CD4-positive, CD25-positive, alpha-beta regulatory T cell (primary cell): Measurements from ENCODE around the gene SLC39A5. TPM values are rescaled to one million over a fixed set of nuclear protein-coding genes. Genes with fewer than 3 reads are reported as not detected.
A peak's percentile ranks its signal among the peaks of the same experiment; 100 is the strongest.

Experiments used
- ATAC-seq, 2 donors: fragments of 150-1000 bp; cut with Tn5 transposase; one replicate each; pipeline ENCODE4 v1.10.0; 2021; ENCODE audit warnings: low read depth in 2 of 2, moderate number of reproducible peaks in 2 of 2, moderate library complexity in 1 of 2
- DNase-seq, 3 donors: peaks; one replicate each; pipeline versions ENCODE4 v3.0.0 to v3.0.0-alpha.2; 2012 to 2022; ENCODE audit warnings: mixed read lengths in 1 of 3
- H3K27ac ChIP-seq: one replicate; pipeline ENCODE4 v1.7.0; 2013; ENCODE audit warnings: mild to moderate bottlenecking, low read length; ENCODE audit not compliant: insufficient read depth, poor library complexity, severe bottlenecking
- H3K27me3 ChIP-seq: one replicate; pipeline ENCODE4 v1.7.0; 2013; ENCODE audit warnings: low read length; ENCODE audit not compliant: control insufficient read depth, insufficient read depth
- H3K36me3 ChIP-seq: one replicate; pipeline ENCODE4 v1.7.0; 2013; ENCODE audit warnings: mild to moderate bottlenecking, low read length, moderate library complexity; ENCODE audit not compliant: control insufficient read depth, insufficient read depth
- H3K4me1 ChIP-seq: 2 replicates; pipeline ENCODE4 v1.7.0; 2013; ENCODE audit warnings: mild to moderate bottlenecking, low read length; ENCODE audit not compliant: insufficient read depth, control insufficient read depth, poor library complexity, severe bottlenecking
- H3K4me3 ChIP-seq: one replicate; pipeline ENCODE4 v1.7.0; 2013; ENCODE audit warnings: low read depth, mild to moderate bottlenecking, low read length, moderate library complexity
- H3K9me3 ChIP-seq, 2 experiments: 1 replicate in 1 of 2; 2 replicates in 1 of 2; pipeline ENCODE4 v1.7.0; 2013; ENCODE audit warnings: low read length in 2 of 2, mild to moderate bottlenecking in 1 of 2, moderate library complexity in 1 of 2; ENCODE audit not compliant: control insufficient read depth in 2 of 2
- H3K27ac Mint-ChIP-seq, 3 donors: one replicate each; pipeline ENCODE4 v1.8.0; 2020 to 2022; ENCODE audit warnings: mild to moderate bottlenecking in 3 of 3, mixed read lengths in 3 of 3, moderate library complexity in 2 of 3
- H3K27me3 Mint-ChIP-seq: one replicate; pipeline ENCODE4 v1.8.0; 2022; ENCODE audit warnings: mild to moderate bottlenecking, mixed read lengths
- H3K36me3 Mint-ChIP-seq: one replicate; pipeline ENCODE4 v1.8.0; 2020; ENCODE audit warnings: mixed read lengths
- H3K4me1 Mint-ChIP-seq, 4 donors: one replicate each; pipeline ENCODE4 v1.8.0; 2020 to 2022; ENCODE audit warnings: mixed read lengths in 4 of 4, mild to moderate bottlenecking in 1 of 4
- H3K4me3 Mint-ChIP-seq, 4 donors: one replicate each; pipeline ENCODE4 v1.8.0; 2020 to 2022; ENCODE audit warnings: mild to moderate bottlenecking in 4 of 4, mixed read lengths in 4 of 4, moderate library complexity in 3 of 4
- H3K9me3 Mint-ChIP-seq, 7 donors: one replicate each; pipeline ENCODE4 v1.8.0; 2020 to 2022; ENCODE audit warnings: mixed read lengths in 7 of 7, mild to moderate bottlenecking in 3 of 7, moderate library complexity in 2 of 7
- polyA plus RNA-seq, 4 donors: library from polyadenylated mRNA; unstranded; fragments of 300-500 nt; fragmentation: Illumina TruSeq; gene quantifications; one replicate each; pipeline ENCODE4 v1.2.3, GENCODE V29; 2021
- total RNA-seq: library from RNA; stranded (reverse); gene quantifications from one replicate; pipeline ENCODE4 v1.2.3, GENCODE V29; 2022

SLC39A5 gene
- total and polyA plus RNA-seq, 5 donors from 2014 or later, result 2.0 TPM; not detected in 4

- ATAC-seq (no peak), DNase-seq (no peak)
- Histone ChIP-seq H3K4me1 (peaks cover 27% of the 10 kb centered on the region), H3K27ac (no peak overlapping the region), H3K36me3 (peaks cover 40% of the 10 kb centered on the region), H3K4me3 (no peak overlapping the region), H3K27me3 (no peaks in the 10 kb centered on the region), H3K9me3 (no peaks in the 10 kb centered on the region)
- Mint-ChIP-seq H3K36me3 (peaks cover 32% of the 10 kb centered on the region), H3K4me1 (peaks cover 0 to 31% (median 23%) of the 10 kb centered on the region in 4 donors), H3K27me3 (peaks cover 4% of the 10 kb centered on the region), H3K27ac (no peak overlapping the region), H3K4me3 (peak overlapping the region in 3 of 4 donors; percentile 15 to 91 (median 38)), H3K9me3 (no peaks in the 10 kb centered on the region)
Measured at GRCh38 chr12:56255671-56256070, 25.8 kb downstream of the SLC39A5 start.

GRCh38 chr12:56256326-56256960 lies 26.6 kb downstream of the SLC39A5 start:
- peaks cover 27% of the 10 kb centered on the region for H3K4me1 ChIP-seq
- Mint-ChIP-seq H3K9me3 (no peaks in the 10 kb centered on the region), H3K27me3 (peaks cover 4% of the 10 kb centered on the region), H3K4me3 (peak overlapping the region; percentile 82 to 92 (median 90)), H3K27ac (peak overlapping the region in 1 of 3 donors; percentile 69), H3K36me3 (peaks cover 32% of the 10 kb centered on the region), H3K4me1 (peaks cover 0 to 32% (median 24%) of the 10 kb centered on the region in 4 donors)
- no peak overlapping the region for H3K4me3 ChIP-seq
- H3K9me3 ChIP-seq, result no peaks in the 10 kb centered on the region
- H3K36me3 ChIP-seq, result peaks cover 40% of the 10 kb centered on the region
- no peaks in the 10 kb centered on the region for H3K27me3 ChIP-seq
- no peak for DNase-seq
- no peak overlapping the region for H3K27ac ChIP-seq
- ATAC-seq, result no peak

DNA sequence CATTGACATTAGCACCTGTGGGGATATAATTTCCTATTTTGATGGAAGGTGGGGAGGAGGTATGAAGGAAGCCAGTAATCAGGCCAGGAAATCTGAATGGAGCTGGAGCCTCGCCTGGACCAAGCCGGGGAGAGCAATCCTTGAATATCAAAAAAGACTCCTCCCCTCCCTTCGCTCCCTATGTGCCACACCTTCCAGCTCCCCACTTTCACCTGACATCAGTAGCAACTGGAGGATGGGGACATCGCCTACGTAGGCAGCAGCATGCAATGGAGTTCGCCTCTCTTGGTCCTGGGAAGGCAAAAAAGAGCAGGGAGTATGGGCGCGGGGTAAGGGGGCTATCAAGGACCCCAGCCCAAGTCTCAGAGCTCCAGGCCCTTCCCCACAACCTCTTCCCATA lies 27.2 kb downstream of the SLC39A5 start:
- Mint-ChIP-seq H3K4me1 (peaks cover 0 to 35% (median 25%) of the 10 kb centered on the region in 4 donors), H3K27me3 (peaks cover 4% of the 10 kb centered on the region), H3K4me3 (peak overlapping the region; percentile 82 to 92 (median 90)), H3K9me3 (no peaks in the 10 kb centered on the region), H3K27ac (peak overlapping the region; percentile 26 to 69 (median 41)), H3K36me3 (peaks cover 29% of the 10 kb centered on the region)
- Histone ChIP-seq H3K27me3 (no peaks in the 10 kb centered on the region), H3K4me3 (peak overlapping the region; percentile 73), H3K9me3 (no peaks in the 10 kb centered on the region), H3K27ac (no peak overlapping the region), H3K36me3 (peaks cover 34% of the 10 kb centered on the region), H3K4me1 (peaks cover 27% of the 10 kb centered on the region)
- DNase-seq (no peak), ATAC-seq (no peak)

- Mint-ChIP-seq H3K4me3 (peak overlapping the region; percentile 82 to 92 (median 90)), H3K36me3 (peaks cover 24% of the 10 kb centered on the region), H3K9me3 (no peaks in the 10 kb centered on the region), H3K27me3 (peaks cover 4% of the 10 kb centered on the region), H3K27ac (peak overlapping the region; percentile 26 to 83 (median 41)), H3K4me1 (peaks cover 0 to 36% (median 25%) of the 10 kb centered on the region in 4 donors)
- no peaks in the 10 kb centered on the region for H3K9me3 ChIP-seq
- peak overlapping the region; percentile 73 for H3K4me3 ChIP-seq
- ATAC-seq, result no peak
- no peak for DNase-seq
- no peaks in the 10 kb centered on the region for H3K27me3 ChIP-seq
- H3K27ac ChIP-seq, result peak overlapping the region; percentile 71
- H3K36me3 ChIP-seq, result peaks cover 28% of the 10 kb centered on the region
- H3K4me1 ChIP-seq, result peaks cover 27% of the 10 kb centered on the region
Measured at GRCh38 chr12:56257491-56258067, 27.7 kb downstream of the SLC39A5 start.

DNA sequence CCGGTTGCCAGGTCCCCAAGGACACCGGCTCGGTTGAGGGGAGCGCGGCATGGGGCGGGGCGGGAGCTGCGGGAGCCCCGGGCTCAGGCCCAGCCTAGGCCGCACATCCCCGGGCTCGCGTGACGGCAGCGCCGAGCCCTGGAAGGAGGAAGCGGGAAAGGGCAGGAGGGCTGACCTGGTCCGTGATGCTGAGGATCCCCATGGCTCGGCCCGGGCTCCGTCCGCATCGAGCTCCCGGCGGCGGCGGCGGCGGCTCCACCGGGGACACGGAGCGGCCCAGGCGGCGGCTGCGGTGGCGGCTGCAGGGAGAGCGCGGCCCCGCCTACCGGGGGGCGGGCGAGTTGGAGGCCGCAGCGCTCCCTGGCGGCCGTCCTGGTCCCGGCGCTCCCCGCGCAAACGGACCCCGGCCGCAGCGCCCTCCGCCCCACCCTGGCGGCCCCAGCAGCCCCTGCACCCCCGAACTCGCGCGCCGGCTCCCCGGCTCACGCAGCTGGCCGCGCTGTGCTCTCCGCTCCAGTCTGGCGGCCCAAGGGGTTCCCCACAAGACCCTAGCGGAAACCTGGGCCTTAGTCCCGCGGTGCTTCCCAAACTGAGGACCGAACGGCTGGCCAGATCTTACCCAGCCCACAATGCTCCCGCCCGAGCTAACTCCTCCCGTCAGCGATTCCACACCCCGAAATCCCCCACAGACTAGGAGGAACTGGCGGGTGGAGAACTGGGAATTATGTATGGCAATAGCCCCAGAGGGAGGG lies 28.4 kb downstream of the SLC39A5 start, which contains the start of gene ANKRD52:
Gene ANKRD52, minus strand, starts transcription at position 317 of the 752 bp plus-strand sequence. Its CDS starts 115 bp downstream, at position 202.
- Histone ChIP-seq H3K27ac (peak within 1 kb of the TSS; percentile 71), H3K4me3 (peak within 1 kb of the TSS; percentile 89), H3K4me1 (peaks cover 27% of the 10 kb centered on the region), H3K27me3 (no peaks in the 10 kb centered on the region), H3K36me3 (peaks cover 22% of the 10 kb centered on the region), H3K9me3 (no peaks in the 10 kb centered on the region)
- Mint-ChIP-seq H3K4me1 (peaks cover 0 to 36% (median 25%) of the 10 kb centered on the region in 4 donors), H3K27ac (peak within 1 kb of the TSS; percentile 85 to 87 (median 86)), H3K36me3 (peaks cover 19% of the 10 kb centered on the region), H3K27me3 (peaks cover 4% of the 10 kb centered on the region), H3K4me3 (peak within 1 kb of the TSS; percentile 91 to 96 (median 91)), H3K9me3 (no peaks in the 10 kb centered on the region)
- ATAC-seq (peak; percentile 95), DNase-seq (peak; percentile 75 to 85 (median 84))

- peaks cover 16% of the 10 kb centered on the region for H3K36me3 ChIP-seq
Measured at GRCh38 chr12:56258820-56259183, 29.0 kb downstream of the SLC39A5 start.

DNA sequence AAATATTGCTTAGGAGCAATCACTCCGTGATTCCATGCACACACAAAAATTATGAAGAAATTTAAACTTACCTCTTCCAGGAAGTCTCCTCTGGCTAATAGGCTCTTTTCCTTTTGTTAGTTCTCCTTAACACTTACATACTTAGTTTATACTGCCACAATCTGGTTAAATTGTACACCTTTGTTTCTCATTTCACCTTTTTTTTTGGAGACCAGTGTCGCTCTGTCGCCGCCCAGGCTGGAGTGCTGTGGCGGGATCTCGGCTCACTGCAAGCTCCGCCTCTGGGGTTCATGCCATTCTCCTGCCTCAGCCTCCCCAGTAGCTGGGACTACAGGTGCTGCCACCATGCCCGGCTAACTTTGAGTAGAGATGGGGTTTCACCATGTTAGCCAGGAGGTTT lies 30.5 kb downstream of the SLC39A5 start:
- no peaks in the 10 kb centered on the region for H3K27me3 ChIP-seq
- H3K4me1 Mint-ChIP-seq, result peaks cover 0 to 28% (median 23%) of the 10 kb centered on the region in 4 donors
- peak overlapping the region in 3 of 4 donors; percentile 63 to 74 (median 66) for H3K4me3 Mint-ChIP-seq
- no peak for ATAC-seq
- no peaks in the 10 kb centered on the region for H3K9me3 ChIP-seq
- no peak overlapping the region for H3K4me3 ChIP-seq
- peaks cover 3% of the 10 kb centered on the region for H3K36me3 ChIP-seq
- no peak for DNase-seq
- peaks cover 4% of the 10 kb centered on the region for H3K27me3 Mint-ChIP-seq
- no peaks in the 10 kb centered on the region for H3K9me3 Mint-ChIP-seq
- H3K36me3 Mint-ChIP-seq, result peaks cover 5% of the 10 kb centered on the region
- H3K27ac Mint-ChIP-seq, result no peak overlapping the region
- peaks cover 27% of the 10 kb centered on the region for H3K4me1 ChIP-seq
- H3K27ac ChIP-seq, result no peak overlapping the region

More at GRCh38 chr12:56258820-56259183, 29.0 kb downstream of the SLC39A5 start:
- Histone ChIP-seq H3K27ac (peak overlapping the region; percentile 71), H3K9me3 (no peaks in the 10 kb centered on the region), H3K4me1 (peaks cover 27% of the 10 kb centered on the region), H3K27me3 (no peaks in the 10 kb centered on the region), H3K4me3 (peak overlapping the region; percentile 89)
- DNase-seq, result no peak
- ATAC-seq, result no peak
- H3K36me3 Mint-ChIP-seq, result peaks cover 13% of the 10 kb centered on the region
- peaks cover 4% of the 10 kb centered on the region for H3K27me3 Mint-ChIP-seq
- no peaks in the 10 kb centered on the region for H3K9me3 Mint-ChIP-seq
- H3K4me1 Mint-ChIP-seq, result peaks cover 0 to 36% (median 25%) of the 10 kb centered on the region in 4 donors
- peak overlapping the region; percentile 85 to 87 (median 86) for H3K27ac Mint-ChIP-seq
- peak overlapping the region; percentile 87 to 96 (median 91) for H3K4me3 Mint-ChIP-seq
